Measurements from ENCODE around the gene MYO1C. TPM values are rescaled to one million over a fixed set of nuclear protein-coding genes. Genes with fewer than 3 reads are reported as not detected.
A peak's percentile ranks its signal among the peaks of the same experiment; 100 is the strongest.

The MYO1C gene
- total RNA-seq, 2 donors from 2014 or later, result 94.4 to 120 TPM

- Histone ChIP-seq H3K27ac (peak overlapping the region; percentile 98 to 99), H3K4me3 (peak overlapping the region; percentile 76 to 78), H3K36me3 (peaks cover 0 to under 1% of the 10 kb centered on the region in 2 donors), H3K9me3 (no peaks in the 10 kb centered on the region), H3K27me3 (replicated peaks; ENCODE audit: insufficient read depth) (no peaks in the 10 kb centered on the region), H3K4me1 (replicated peaks) (peaks cover 14% of the 10 kb centered on the region)
- no peak for DNase-seq (ENCODE audit: low spot score)
- TF ChIP-seq POLR2AphosphoS5 (IDR thresholded peaks at IDR 0.05), result peak; percentile 30
- no peak for TF ChIP-seq CTCF (IDR thresholded peaks at IDR 0.05)
- TF ChIP-seq POLR2A (IDR thresholded peaks at IDR 0.05), result peak; percentile 10
- 2% methylated on average over 19 of the region's 19 CpGs for WGBS
- intact Hi-C loops (cut with DNase I), result no loop called here
Measured at GRCh38 chr17:1484676-1485422, 7.6 kb downstream of the MYO1C start.

- Histone ChIP-seq H3K4me3 (no peak overlapping the region), H3K27ac (peak overlapping the region; percentile 98 to 99), H3K4me1 (replicated peaks) (peaks cover 14% of the 10 kb centered on the region), H3K27me3 (replicated peaks; ENCODE audit: insufficient read depth) (no peaks in the 10 kb centered on the region), H3K36me3 (peaks cover 0 to 8% of the 10 kb centered on the region in 2 donors), H3K9me3 (no peaks in the 10 kb centered on the region)
- TF ChIP-seq POLR2AphosphoS5 (IDR thresholded peaks at IDR 0.05) (no peak), POLR2A (IDR thresholded peaks at IDR 0.05) (no peak), CTCF (IDR thresholded peaks at IDR 0.05) (no peak)
- 88% methylated on average over 29 of the region's 29 CpGs for WGBS
- no peak for DNase-seq (ENCODE audit: low spot score)
- intact Hi-C loops (cut with DNase I), result no loop called here
Measured at GRCh38 chr17:1484060-1484535, 8.4 kb downstream of the MYO1C start.

- DNase-seq (ENCODE audit: low spot score), result no peak
- TF ChIP-seq POLR2A (IDR thresholded peaks at IDR 0.05), result no peak
- no peak for TF ChIP-seq CTCF (IDR thresholded peaks at IDR 0.05)
- TF ChIP-seq POLR2AphosphoS5 (IDR thresholded peaks at IDR 0.05), result no peak
- intact Hi-C loops (cut with DNase I), result no loop called here
- Histone ChIP-seq H3K4me3 (no peak overlapping the region), H3K36me3 (peaks cover 0 to 22% of the 10 kb centered on the region in 2 donors), H3K9me3 (no peaks in the 10 kb centered on the region), H3K4me1 (replicated peaks) (peaks cover 14% of the 10 kb centered on the region), H3K27me3 (replicated peaks; ENCODE audit: insufficient read depth) (no peaks in the 10 kb centered on the region), H3K27ac (peak overlapping the region in 1 of 2 donors; percentile 24)
- 76% methylated on average over 20 of the region's 20 CpGs for WGBS
Measured at GRCh38 chr17:1482680-1483079, 9.8 kb downstream of the MYO1C start.

DNA sequence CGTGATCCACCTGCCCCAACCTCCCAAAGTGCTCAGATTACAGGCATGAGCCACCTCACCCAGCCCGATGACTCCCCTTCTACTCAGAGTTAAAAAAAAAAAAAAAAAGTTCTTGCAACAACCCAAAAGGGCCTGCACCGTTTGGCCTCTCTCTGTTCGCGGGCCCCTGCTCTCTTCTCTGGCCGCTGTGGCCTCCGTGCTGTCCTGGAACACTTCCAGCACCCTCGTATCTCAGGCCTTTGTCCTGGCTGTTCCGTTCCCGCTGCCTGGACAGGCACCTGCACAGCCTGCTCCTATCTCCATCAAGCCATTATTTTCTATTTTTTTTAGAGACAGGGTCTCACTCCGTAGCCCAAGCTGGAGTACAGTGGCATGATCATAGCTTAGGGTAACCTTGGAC is 10.8 kb downstream of the MYO1C start:
- H3K9me3 ChIP-seq, result no peaks in the 10 kb centered on the region
- TF ChIP-seq POLR2AphosphoS5 (IDR thresholded peaks at IDR 0.05) (no peak), CTCF (IDR thresholded peaks at IDR 0.05) (no peak), POLR2A (IDR thresholded peaks at IDR 0.05) (no peak)
- H3K36me3 ChIP-seq, result peaks cover 0 to 29% of the 10 kb centered on the region in 2 donors
- peaks cover 5% of the 10 kb centered on the region for H3K4me1 ChIP-seq (replicated peaks)
- no peaks in the 10 kb centered on the region for H3K27me3 ChIP-seq (replicated peaks; ENCODE audit: insufficient read depth)
- intact Hi-C loops (cut with DNase I), result no loop called here
- H3K4me3 ChIP-seq, result no peak overlapping the region
- whole genome bisulfite sequencing, result 66% methylated on average over 11 of the region's 11 CpGs
- no peak for DNase-seq (ENCODE audit: low spot score)
- no peak overlapping the region for H3K27ac ChIP-seq
